Activated T-helper 1 cell treated with anti-CD3 and anti-CD28 coated beads, Interleukin-12 subunit alpha, Interleukin-12 subunit beta, Interleukin-2, Interleukin-4 antibody, amounts not matched to agents 30 ng/mL and 10 ng/mL and 1 ng/mL, durations not matched to agents 14 hours and 24 hours and 36 hours (primary cell): Measurements from ENCODE around the gene FTH1. TPM values are rescaled to one million over a fixed set of nuclear protein-coding genes. Genes with fewer than 3 reads are reported as not detected.

Source experiments
- DNase-seq: peaks from one replicate; pipeline ENCODE4 v3.0.0; 2021; ENCODE audit warnings: low spot score
- H3K27ac Mint-ChIP-seq: one replicate; pipeline ENCODE4 v1.8.0; 2021; ENCODE audit warnings: mild to moderate bottlenecking, mixed read lengths
- H3K27me3 Mint-ChIP-seq: one replicate; pipeline ENCODE4 v1.8.0; 2022; ENCODE audit warnings: mild to moderate bottlenecking, moderate library complexity, mixed read lengths; ENCODE audit not compliant: insufficient read depth
- H3K36me3 Mint-ChIP-seq: one replicate; pipeline ENCODE4 v1.8.0; 2021; ENCODE audit warnings: low read depth, mixed read lengths
- H3K4me1 Mint-ChIP-seq: one replicate; pipeline ENCODE4 v1.8.0; 2021; ENCODE audit warnings: low read depth, mixed read lengths
- H3K4me3 Mint-ChIP-seq: one replicate; pipeline ENCODE4 v1.8.0; 2021; ENCODE audit warnings: mild to moderate bottlenecking, moderate library complexity, mixed read lengths
- H3K9me3 Mint-ChIP-seq: one replicate; pipeline ENCODE4 v1.8.0; 2021; ENCODE audit warnings: mixed read lengths
- intact Hi-C: fragments of 100-400 bp; cut with micrococcal nuclease; formaldehyde crosslinking; loops from one replicate; pipeline ENCODE4 v1.15.1; 2024
- total RNA-seq: library from RNA; stranded (reverse); gene quantifications from 2 replicates; pipeline ENCODE4 v1.2.3, GENCODE V29; 2022

The FTH1 gene
- total RNA-seq, 1 donor from 2014 or later = 580 TPM

GRCh38 chr11:61921446-61921845 lies 46.0 kb downstream of the FTH1 start:
- H3K4me1 Mint-ChIP-seq = peaks cover 11% of the 10 kb centered on the region
- H3K27me3 Mint-ChIP-seq = peaks cover 36% of the 10 kb centered on the region
- no peak overlapping the region for H3K27ac Mint-ChIP-seq
- H3K9me3 Mint-ChIP-seq = no peaks in the 10 kb centered on the region
- intact Hi-C loops = no loop called here
- no peak overlapping the region for H3K4me3 Mint-ChIP-seq
- DNase-seq = no peak
- peaks cover 4% of the 10 kb centered on the region for H3K36me3 Mint-ChIP-seq

DNA sequence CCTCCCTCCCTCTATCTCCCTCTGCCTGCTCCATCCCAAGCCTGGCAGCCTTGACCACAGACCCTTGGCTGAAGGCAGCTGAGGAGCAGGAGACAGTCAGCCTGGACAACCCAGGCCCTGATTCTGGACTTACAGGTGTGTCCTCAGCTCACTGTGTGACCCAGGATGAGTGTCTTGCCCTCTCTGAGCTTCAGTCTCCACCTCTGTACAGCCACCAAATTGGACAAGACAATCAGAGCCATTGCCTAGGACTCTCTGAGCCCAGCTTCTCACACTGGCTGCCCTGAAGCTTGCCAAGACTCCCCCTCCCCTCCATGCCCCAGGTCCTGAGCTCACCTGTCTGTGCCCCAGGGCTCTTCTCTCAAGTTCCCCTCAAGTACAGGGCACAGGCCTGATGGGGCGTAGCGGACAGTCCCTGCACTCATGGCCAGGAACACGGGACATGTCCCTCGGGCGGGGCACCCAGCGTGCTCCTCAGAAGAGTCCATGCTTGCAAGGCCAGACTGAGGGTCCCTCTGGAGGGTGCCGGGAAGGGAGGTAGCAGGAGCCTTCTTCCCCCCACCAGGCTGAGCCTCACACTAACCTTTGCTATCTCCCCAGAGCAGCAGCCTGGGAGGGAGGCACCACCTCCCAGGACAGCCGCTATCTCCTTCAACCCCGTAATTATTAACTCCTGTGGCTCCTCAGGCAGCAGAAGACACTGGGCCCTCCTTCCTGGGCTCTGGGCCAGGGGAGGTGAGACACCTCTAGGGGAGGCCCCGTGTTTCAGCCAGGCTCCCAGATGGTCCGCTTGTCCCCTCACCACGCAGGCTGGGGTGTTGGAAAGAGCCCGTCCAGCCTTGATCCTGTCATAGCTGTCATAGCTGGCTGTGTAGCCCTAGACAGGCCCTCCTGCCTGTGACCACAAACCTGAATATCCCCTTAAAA lies 47.5 kb downstream of the FTH1 start:
- DNase-seq = no peak
- intact Hi-C loops = no loop called here
- Mint-ChIP-seq H3K4me3 (no peak overlapping the region), H3K9me3 (no peaks in the 10 kb centered on the region), H3K27me3 (peaks cover 40% of the 10 kb centered on the region), H3K4me1 (peaks cover 11% of the 10 kb centered on the region), H3K27ac (no peak overlapping the region), H3K36me3 (peaks cover 4% of the 10 kb centered on the region)

DNA sequence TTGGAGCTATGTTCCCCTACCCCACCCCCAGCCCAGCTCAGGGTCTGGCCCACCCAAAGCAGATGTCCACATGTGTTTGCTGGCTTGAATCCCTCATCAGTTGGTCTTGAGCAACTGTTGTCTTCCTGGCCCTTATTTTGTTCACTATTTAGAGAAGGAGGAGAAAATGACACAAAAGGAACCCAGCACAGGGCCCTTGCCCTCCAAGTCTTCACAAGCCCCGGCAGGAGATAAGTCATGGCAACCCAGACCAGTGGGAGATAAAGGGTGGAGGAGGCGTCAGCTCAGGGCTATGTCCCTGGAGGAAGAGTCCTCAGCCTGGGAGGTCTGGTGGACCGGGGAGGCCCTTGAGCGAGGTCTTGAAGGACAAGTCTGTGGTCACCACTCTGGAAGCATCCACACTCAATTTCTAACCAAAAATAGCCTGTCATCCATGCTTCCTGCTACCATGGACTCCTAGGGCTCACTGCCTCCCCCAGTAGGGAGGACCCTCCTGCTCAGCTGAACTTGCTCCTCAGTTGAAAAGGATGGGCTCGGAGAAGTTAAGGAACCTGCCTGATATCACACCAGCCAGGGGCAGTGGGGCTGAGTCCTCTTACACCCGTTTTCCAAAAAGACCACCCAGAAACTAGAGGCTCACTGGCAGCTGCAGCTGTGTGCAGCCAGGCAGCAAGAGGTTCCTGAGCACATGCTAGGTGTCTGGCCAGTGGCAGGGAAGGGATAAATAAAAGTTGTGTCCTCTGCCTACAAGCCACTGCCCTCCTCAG lies 48.3 kb downstream of the FTH1 start:
- intact Hi-C loops = no loop called here
- Mint-ChIP-seq H3K9me3 (no peaks in the 10 kb centered on the region), H3K27ac (no peak overlapping the region), H3K4me3 (peak overlapping the region; percentile 48), H3K36me3 (peaks cover 4% of the 10 kb centered on the region), H3K27me3 (peaks cover 44% of the 10 kb centered on the region), H3K4me1 (peaks cover 11% of the 10 kb centered on the region)
- DNase-seq = no peak

DNA sequence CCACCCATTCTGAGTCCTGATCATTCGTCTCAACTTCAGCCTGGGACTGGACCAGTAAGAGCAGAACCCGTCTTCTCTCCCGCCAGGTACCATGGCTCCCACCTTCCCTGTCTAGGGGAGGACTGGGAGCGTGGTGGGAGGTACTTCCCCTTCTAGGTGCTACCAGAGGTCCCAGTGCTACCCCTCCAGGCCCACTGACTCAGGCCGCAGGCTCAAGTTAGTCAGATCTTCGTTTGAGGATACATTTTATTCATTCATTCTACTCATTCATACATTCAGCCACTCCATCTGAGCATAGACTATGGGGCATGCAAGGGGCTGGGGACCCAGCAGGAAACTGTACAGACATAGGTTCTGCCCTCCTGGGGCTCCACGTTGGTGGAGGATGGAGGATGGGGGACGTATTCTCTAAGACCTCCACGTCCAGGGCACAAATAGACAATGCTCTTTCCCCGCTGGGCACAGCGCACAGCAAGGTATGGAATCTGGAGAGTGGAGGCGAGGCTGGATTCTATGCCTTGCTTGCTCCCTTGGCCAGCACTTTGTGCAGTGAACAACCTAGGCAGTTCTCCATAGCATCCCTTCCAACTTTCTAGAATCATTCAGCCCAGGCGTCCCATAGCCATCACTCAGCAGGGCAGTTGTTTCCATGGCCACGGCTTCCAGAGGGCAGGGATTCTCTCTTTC lies 49.0 kb downstream of the FTH1 start:
- H3K4me3 Mint-ChIP-seq = peak overlapping the region; percentile 83
- peaks cover 44% of the 10 kb centered on the region for H3K27me3 Mint-ChIP-seq
- H3K36me3 Mint-ChIP-seq = peaks cover 4% of the 10 kb centered on the region
- DNase-seq = no peak
- H3K9me3 Mint-ChIP-seq = no peaks in the 10 kb centered on the region
- intact Hi-C loops = no loop called here
- peaks cover 11% of the 10 kb centered on the region for H3K4me1 Mint-ChIP-seq
- no peak overlapping the region for H3K27ac Mint-ChIP-seq

- Mint-ChIP-seq H3K27me3 (peaks cover 41% of the 10 kb centered on the region), H3K36me3 (peaks cover 4% of the 10 kb centered on the region), H3K27ac (no peak within 1 kb of the TSS), H3K9me3 (no peaks in the 10 kb centered on the region), H3K4me1 (peaks cover 11% of the 10 kb centered on the region), H3K4me3 (peak within 1 kb of the TSS; percentile 83)
- no peak for DNase-seq
- intact Hi-C loops = no loop called here
Observed at GRCh38 chr11:61917334-61918109, 49.9 kb downstream of the FTH1 start, which contains the start of gene RAB3IL1. TSS of gene RAB3IL1 (minus strand) at chr11:61917566. CDS start at chr11:61917367, 199 bp downstream.

- peaks cover 4% of the 10 kb centered on the region for H3K36me3 Mint-ChIP-seq
Observed at GRCh38 chr11:61916737-61917333, 50.6 kb downstream of the FTH1 start.

GRCh38 chr11:61914471-61915171 lies 52.8 kb downstream of the FTH1 start:
- Mint-ChIP-seq H3K27me3 (peaks cover 37% of the 10 kb centered on the region), H3K36me3 (peaks cover 4% of the 10 kb centered on the region)
- intact Hi-C loops = no loop called here

More at GRCh38 chr11:61916737-61917333, 50.6 kb downstream of the FTH1 start:
- Mint-ChIP-seq H3K9me3 (no peaks in the 10 kb centered on the region), H3K27ac (no peak overlapping the region), H3K4me3 (peak overlapping the region; percentile 53), H3K27me3 (peaks cover 41% of the 10 kb centered on the region), H3K4me1 (peaks cover 11% of the 10 kb centered on the region)
- DNase-seq = no peak
- intact Hi-C loops = no loop called here

More at GRCh38 chr11:61914471-61915171, 52.8 kb downstream of the FTH1 start:
- Mint-ChIP-seq H3K4me1 (peaks cover 11% of the 10 kb centered on the region), H3K27ac (no peak overlapping the region), H3K4me3 (no peak overlapping the region), H3K9me3 (no peaks in the 10 kb centered on the region)
- no peak for DNase-seq

Other genes starting within 250 kb of the FTH1 start
- gene MYRF, start 215.0 kb downstream of the FTH1 start, total RNA-seq = 0.78 and 0.99 TPM in 2 replicates
- 164 and 166 TPM in 2 replicates for gene TMEM258, start 175.0 kb downstream of the FTH1 start, total RNA-seq
- 147 and 149 TPM in 2 replicates for gene FEN1, start 174.7 kb downstream of the FTH1 start, total RNA-seq
- gene FADS1, start 150.6 kb downstream of the FTH1 start, total RNA-seq = 92.3 and 97.7 TPM in 2 replicates
- gene FADS2, start 139.3 kb downstream of the FTH1 start, total RNA-seq = 250 and 256 TPM in 2 replicates
- 9.0 and 14.2 TPM in 2 replicates for gene FADS3, start 76.1 kb downstream of the FTH1 start, total RNA-seq
- gene RAB3IL1, start 50.1 kb downstream of the FTH1 start, total RNA-seq = 0.23 and 0.24 TPM in 2 replicates
- 0.29 TPM in 1 of 2 replicates, not detected in the other for gene BEST1, start 17.3 kb downstream of the FTH1 start, total RNA-seq
- 94.3 and 98.1 TPM in 2 replicates for gene INCENP, start 156.4 kb upstream of the FTH1 start, total RNA-seq
- gene SCGB1D1, start 222.6 kb upstream of the FTH1 start, total RNA-seq = not detected in 2 replicates
- not detected in 2 replicates for gene SCGB2A1, start 241.0 kb upstream of the FTH1 start, total RNA-seq